ENCODE data around the gene PRR19.

Gene PRR19

DNA sequence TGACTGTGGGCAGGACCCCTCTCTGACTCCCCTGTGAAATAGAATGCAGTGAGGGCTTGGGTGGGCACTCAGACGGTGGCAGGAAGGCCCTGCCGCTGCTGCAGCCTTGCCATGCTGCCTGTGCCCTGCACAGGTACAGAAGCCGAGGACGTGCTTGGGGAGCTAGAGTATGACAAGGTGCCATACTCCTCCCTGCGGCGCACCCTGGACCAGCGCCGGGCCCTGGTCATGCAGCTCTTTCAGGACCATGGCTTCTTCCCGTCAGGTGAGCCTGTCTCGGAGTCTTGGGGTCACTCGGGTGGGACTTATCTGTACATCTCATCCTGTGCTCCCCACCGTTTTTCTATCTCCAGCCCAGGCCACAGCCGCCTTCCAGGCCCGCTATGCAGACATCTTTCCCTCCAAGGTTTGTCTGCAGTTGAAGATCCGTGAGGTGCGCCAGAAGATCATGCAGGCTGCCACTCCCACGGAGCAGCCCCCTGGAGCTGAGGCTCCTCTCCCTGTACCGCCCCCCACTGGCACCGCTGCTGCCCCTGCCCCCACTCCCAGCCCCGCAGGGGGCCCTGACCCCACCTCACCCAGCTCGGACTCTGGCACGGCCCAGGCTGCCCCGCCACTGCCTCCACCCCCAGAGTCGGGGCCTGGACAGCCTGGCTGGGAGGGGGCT lies 7.3 kb upstream of the PRR19 start:
- DNase-seq (ENCODE audit: low read depth in 1 of 2, low spot score in 1 of 2), result no peak

DNA sequence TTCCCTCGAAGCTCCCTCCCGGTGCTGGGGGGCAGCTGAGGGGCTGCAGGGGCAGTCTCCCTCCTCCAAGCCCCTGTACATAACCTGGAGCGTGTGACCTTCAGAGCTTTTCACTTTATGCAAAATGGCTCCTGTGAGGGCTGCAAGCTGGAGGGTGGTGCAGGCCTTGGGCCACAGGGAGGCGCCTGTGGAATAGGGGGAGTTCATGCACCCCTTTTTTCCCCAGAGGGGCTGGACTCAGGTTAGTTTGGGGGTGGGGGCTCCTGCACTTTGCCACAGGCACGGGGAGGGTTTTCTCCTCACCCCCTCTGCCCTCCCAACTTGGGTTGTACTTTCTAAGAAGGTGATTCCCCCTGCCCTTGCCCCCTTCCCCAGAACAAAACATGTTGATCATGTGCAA lies 6.6 kb upstream of the PRR19 start:
- DNase-seq (ENCODE audit: low read depth in 1 of 2, low spot score in 1 of 2), result no peak

GRCh38 chr19:42295831-42296525 lies 6.0 kb upstream of the PRR19 start:
- peak; percentile 81 to 91 for DNase-seq (ENCODE audit: low read depth in 1 of 2, low spot score in 1 of 2)

DNA sequence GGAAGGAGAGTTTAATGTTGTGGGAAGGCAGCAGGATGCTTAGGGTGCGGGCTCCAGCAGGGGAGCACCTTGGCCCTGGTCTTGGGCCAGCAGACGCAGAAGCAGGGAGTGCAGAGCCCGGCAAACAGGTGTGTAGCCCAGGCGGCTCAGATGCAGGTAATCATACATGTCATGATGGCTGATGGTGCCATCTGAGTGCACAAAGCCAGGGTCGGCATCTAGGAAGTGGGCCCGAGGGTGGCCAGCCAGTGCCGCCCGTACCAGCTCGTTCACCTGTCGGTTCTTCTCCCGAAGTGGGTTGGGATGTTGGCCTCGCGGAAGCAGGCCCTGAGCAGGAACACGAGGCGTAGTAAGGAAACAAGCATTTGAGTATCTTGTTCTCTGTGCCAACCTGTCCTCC lies 4.9 kb upstream of the PRR19 start:
- DNase-seq (ENCODE audit: low read depth in 1 of 2, low spot score in 1 of 2), result no peak

GRCh38 chr19:42303101-42303464 lies 1.2 kb downstream of the PRR19 start:
- no peak for DNase-seq (ENCODE audit: low read depth in 1 of 2, low spot score in 1 of 2)

- no peak for DNase-seq (ENCODE audit: low read depth in 1 of 2, low spot score in 1 of 2)
Measured at GRCh38 chr19:42303876-42304275, 1.9 kb downstream of the PRR19 start.

- DNase-seq (ENCODE audit: low read depth in 1 of 2, low spot score in 1 of 2), result no peak
Measured at GRCh38 chr19:42306646-42307045, 4.7 kb downstream of the PRR19 start.

DNA sequence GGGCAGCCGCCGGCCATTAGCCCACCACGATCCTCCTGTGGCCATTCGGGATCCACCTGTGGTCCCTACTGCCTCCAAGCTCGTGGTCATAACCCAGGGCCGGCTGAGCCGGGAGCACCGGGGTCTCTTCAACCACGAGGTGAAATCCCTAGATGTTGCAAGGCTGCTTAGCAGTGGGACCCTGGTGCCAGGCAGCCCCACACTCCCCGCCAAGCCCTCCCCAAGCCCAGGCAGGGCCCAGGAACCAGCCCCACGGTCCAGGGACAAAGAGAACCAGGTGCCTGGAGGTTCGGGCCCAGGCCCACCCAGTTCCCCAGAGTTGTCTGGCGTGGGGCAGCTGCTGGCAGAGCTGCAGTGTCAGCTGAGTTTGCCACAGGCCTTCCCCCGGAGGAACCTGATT lies 7.8 kb downstream of the PRR19 start:
- DNase-seq (ENCODE audit: low read depth in 1 of 2, low spot score in 1 of 2), result no peak

DNA sequence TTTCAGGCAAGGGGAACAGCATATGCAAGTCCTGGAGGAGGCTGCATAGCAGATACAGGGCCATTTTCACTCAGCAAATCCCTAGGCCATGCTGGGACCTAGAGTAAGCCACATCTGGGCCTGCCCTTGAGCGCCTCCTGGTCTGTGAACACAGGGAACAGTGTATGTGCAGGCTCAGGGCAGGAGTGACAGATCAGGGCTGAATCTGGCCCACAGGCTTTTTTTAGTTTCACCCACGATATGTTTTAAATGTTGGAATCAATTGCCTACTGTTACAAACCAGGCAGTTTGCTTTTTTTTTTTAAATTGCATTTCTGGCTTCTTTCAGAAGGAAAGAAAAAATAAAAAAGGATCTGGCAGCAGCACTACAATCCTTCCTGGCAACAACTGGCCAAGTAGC lies 9.7 kb downstream of the PRR19 start:
- no peak for DNase-seq (ENCODE audit: low read depth in 1 of 2, low spot score in 1 of 2)

DNA sequence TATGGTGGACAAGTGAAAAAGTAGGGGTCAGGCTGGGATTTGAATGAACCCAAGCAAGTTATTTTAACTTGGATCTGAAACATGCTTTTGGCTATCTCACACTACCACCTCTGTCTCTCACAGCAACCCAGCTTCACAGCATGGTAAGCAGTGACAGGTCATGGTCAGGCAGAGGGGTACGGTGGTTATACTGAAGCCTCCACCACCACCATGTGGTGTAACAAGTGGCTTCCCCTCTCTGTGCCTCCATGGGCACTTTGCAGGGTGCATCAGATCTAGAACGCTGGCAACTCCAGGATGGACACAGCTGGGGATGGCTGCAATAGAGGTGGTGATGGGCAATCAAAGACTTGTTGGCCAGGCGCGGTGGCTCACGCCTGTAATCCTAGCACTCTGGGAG lies 10.4 kb downstream of the PRR19 start:
- DNase-seq (ENCODE audit: low read depth in 1 of 2, low spot score in 1 of 2), result no peak

DNA sequence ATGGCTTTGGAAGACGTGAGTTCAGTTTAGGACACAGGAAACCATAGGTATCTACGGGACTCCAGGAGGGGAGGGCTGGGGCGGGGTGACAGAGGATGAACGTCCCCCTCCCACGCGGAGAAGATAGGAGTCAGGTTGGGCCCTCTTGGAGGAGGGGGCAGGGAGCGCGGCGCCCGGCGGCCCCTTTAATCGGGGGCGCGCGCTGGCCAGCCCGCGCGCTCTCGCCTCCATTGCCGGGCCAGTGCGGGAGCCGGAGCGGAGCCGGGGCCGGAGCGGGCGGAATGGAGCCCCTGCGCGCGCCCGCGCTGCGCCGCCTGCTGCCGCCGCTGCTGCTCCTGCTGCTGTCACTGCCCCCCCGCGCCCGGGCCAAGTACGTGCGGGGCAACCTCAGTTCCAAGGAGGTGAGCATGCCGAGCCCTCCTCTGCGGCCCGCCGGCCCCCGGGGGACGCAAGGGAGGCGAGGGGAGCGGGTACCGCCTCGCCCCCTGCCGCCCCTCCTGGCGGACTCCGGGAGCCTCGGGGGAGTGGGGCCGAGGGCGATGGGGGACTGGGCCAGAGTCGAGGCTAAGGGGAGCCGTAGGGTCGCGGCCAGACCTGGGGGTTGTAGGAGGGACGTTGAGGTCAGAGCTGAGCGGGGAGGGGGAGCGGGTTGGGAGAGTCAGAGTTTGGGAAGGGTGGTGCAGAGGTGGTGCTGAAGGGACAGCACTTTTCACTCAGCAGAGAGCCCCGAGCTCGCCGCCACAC lies 11.3 kb downstream of the PRR19 start, which contains the start of gene TMEM145:
TMEM145 (plus strand) TSS at position 214 of the 744 bp plus-strand sequence; CDS start at position 282, 68 bp downstream.
- DNase-seq (ENCODE audit: low read depth in 1 of 2, low spot score in 1 of 2), result no peak

DNA sequence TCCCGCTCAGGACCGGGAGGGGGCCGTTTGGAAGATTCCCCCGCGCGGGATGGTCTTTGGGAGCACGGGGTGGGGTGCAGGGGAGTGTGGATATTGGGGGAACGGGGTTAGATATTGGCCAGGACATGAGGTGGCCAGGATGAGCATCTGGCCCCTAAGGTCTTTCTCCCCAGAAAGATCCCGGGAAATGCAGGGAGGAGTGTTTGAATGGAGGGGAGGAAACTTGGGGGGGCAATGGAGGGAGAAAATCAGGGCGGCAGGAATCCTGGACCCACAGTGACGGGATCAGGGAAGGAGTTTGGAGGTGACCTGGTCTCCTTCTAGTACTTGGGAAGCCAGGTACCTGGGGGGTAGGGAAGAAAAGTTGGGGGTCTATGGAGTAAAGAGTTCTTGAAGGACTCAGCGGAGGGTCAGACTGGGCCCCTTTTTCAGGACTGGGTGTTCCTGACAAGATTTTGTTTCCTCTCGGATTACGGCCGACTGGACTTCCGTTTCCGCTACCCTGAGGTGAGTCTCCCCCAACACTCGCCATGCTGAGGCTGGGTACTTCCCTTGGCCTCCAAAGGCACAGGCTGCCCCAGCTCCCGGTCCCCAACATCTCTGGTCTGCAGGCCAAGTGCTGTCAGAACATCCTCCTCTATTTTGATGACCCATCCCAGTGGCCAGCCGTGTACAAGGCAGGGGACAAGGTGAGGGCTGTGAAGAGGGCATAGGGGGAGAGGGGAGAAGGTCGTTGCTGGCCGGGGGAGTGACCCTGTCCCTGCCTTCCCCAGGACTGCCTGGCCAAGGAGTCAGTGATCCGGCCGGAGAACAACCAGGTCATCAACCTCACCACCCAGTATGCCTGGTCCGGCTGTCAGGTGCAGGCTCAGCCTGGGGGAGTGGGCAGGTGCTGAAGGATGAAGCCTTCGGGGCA lies 12.2 kb downstream of the PRR19 start:
- no peak for DNase-seq (ENCODE audit: low read depth in 1 of 2, low spot score in 1 of 2)

- no peak for DNase-seq (ENCODE audit: low read depth in 1 of 2, low spot score in 1 of 2)
Measured at GRCh38 chr19:42315024-42315423, 13.1 kb downstream of the PRR19 start.

DNA sequence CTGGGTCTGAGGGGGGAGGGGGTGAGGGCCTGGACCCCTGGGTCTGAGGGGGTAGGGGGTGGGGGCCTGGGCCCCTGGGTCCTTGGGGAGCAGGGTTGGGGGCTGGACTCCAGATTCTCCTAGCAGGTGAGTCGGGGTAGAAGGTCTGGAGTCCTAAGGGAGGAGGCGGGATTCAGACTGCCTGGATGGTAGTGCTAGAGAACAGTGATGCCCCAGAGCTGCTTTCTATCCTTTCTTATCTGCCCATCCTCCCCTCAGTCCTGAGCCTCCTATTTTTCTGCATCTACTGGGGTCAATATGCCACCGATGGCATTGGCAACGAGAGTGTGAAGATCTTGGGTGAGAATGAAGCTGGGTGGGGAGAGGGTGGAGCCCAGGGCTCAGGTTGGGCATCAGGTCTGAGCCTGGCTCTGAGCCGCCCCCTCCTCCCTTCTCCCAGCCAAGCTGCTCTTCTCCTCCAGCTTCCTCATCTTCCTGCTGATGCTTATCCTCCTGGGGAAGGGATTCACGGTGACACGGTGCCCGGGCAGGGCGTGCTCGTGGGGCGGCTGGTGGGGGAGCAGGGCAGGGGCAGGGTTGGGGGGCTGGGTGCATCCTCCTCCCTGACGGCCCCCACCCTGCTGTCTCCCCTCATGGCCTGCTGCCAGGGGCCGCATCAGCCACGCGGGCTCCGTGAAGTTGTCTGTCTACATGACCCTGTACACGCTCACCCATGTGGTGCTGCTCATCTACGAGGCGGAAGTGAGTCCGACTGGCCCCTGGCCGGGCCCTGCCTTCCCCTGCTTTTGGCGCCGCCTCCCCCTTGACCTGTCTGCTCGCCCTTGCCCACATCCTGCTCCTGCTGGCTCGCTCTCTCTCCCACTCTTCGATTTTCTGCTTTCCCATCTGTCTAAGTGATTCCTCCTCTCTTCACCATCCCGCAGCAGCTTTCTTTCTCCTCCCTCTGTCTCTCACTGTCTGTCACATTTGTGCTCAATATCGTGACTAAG lies 14.6 kb downstream of the PRR19 start:
- DNase-seq (ENCODE audit: low read depth in 1 of 2, low spot score in 1 of 2), result no peak

- no peak for DNase-seq (ENCODE audit: low read depth in 1 of 2, low spot score in 1 of 2)
Measured at GRCh38 chr19:42317535-42317934, 15.6 kb downstream of the PRR19 start.

- DNase-seq (ENCODE audit: low read depth in 1 of 2, low spot score in 1 of 2), result no peak
Measured at GRCh38 chr19:42322305-42322704, 20.4 kb downstream of the PRR19 start.

DNA sequence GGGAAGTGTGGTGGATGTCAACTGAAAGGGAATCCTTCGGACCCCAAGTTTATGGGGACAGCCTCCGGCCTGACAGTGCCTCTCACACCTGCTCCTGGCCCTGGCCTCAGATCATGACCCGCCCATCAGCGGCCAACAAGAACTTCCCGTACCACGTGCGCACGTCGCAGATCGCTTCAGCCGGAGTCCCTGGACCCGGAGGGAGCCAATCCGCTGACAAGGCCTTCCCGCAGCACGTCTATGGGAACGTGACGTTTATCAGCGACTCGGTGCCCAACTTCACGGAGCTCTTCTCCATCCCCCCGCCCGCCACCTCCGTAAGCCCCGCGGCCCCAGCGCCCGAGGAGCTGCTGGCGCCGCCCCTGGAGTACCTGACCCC lies 21.5 kb downstream of the PRR19 start:
- DNase-seq (ENCODE audit: low read depth in 1 of 2, low spot score in 1 of 2), result no peak

- DNase-seq (ENCODE audit: low read depth in 1 of 2, low spot score in 1 of 2), result no peak
Measured at GRCh38 chr19:42323852-42324654, 22.1 kb downstream of the PRR19 start.

GRCh38 chr19:42324655-42325307 lies 22.8 kb downstream of the PRR19 start:
- DNase-seq (ENCODE audit: low read depth in 1 of 2, low spot score in 1 of 2), result no peak

All from activated T-helper 1 cell treated with anti-CD3 and anti-CD28 coated beads, Interleukin-2, amount 50 U/mL, for 16 hours (primary cell).